Posterior vena cava (tissue), 2 donors: ENCODE results near the gene TMEM247. TPM values are rescaled to one million over a fixed set of nuclear protein-coding genes. Genes with fewer than 3 reads are reported as not detected.

ENCODE experiments used
- DNase-seq: peaks from one replicate; pipeline ENCODE4 v3.0.0-alpha.2; 2020; ENCODE audit warnings: low spot score
- intact Hi-C, 2 donors: fragments of 100-400 bp; cut with DNase I; formaldehyde crosslinking; loops; one replicate each; pipeline versions ENCODE4 v1.14.1 to v1.14.2; 2022 to 2023
- long read RNA-seq, 2 donors: library from polyadenylated mRNA; unstranded; transcript quantifications; one replicate each; pipeline ENCODE4 v2.0.0, GENCODE V29; 2020 to 2021
- total RNA-seq, 2 donors: library from RNA; stranded (reverse); fragmentation: NEBNext Ultra II Directional; extraction: Animal tissue kit (Norgen Biotek cat#: 25700); gene quantifications; one replicate each; pipeline ENCODE4 v1.2.1, GENCODE V29; 2021
- donor health status: DM: yes; HTN: yes; CAD: no.
- donor health status: DM: yes; HTN: yes; CAD: no.

TMEM247 gene
- total RNA-seq: not detected
- long read RNA-seq, donor 1: 0 reads
- long read RNA-seq, donor 2: 0 reads

DNA sequence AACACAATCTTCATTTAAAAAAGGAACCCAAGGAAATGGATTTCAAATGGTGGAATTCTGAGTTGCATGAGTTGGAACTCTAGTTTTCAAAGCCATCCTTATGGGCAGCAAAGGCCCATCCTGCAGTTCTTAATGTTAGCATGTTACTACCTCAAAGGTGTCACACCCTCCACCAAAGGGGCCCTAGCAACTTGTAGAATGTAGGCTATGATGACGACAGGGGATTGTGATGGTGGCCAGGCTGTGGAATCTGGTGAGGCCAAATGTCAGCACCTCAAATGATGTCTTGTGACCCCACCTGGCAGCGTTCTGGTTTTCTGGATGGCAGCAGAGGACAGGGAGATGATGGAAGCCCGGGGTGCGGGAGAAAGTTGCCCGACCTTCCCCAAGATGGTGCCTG, at the start of gene TMEM247:
Gene TMEM247, plus strand, starts transcription at position 301 of the 400 bp plus-strand sequence.
- intact Hi-C loops: loop anchor here in 1 of 2 donors (2.0 kb wide), 1 partner anchor 14 kb away; no protein-coding TSS in a partner anchor
- no peak for DNase-seq

DNA sequence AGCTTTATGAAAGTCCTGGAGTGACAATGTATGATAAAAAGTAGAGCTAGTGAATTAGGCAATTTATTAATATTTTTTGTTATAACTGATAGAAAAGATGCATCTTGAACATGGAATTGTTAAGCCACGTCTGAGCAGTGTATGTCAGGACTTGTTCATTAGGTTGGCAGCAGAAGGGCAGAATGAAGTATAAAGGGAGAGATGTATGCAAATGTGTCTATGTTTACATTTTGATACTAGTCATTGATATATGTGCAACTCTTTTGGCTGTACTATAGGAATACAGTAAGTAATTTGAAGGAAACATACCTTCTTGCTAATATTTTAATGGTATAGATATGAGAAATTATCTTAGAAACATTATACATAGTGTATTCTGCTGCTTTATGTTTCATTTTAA, 49.0 kb upstream of the TMEM247 start:
- no peak for DNase-seq
- intact Hi-C loops: loop anchor here in 1 of 2 donors (5.0 kb wide), 1 partner anchor 847 kb away; no protein-coding TSS in a partner anchor

DNA sequence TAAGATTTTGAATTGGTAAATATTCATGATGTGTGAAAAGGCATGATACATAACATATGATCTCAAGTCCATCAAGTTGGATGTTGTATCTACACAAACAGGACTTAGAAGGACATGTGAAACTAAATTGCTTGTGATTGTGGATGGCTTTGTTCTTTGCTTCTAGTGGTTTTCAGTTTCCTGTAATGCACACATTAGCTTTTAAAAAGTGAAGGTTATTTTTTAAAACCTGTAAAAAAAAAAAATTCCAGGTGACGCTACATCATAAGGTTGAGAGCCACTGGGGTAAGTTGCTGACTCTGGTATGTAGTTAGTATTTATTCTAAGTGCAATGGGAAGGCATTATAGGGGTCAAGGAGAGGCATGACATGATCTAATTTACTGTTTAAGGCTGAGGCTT, 48.4 kb upstream of the TMEM247 start:
- intact Hi-C loops: loop anchor here in 1 of 2 donors (5.0 kb wide), 1 partner anchor 846 kb away; no protein-coding TSS in a partner anchor

DNA sequence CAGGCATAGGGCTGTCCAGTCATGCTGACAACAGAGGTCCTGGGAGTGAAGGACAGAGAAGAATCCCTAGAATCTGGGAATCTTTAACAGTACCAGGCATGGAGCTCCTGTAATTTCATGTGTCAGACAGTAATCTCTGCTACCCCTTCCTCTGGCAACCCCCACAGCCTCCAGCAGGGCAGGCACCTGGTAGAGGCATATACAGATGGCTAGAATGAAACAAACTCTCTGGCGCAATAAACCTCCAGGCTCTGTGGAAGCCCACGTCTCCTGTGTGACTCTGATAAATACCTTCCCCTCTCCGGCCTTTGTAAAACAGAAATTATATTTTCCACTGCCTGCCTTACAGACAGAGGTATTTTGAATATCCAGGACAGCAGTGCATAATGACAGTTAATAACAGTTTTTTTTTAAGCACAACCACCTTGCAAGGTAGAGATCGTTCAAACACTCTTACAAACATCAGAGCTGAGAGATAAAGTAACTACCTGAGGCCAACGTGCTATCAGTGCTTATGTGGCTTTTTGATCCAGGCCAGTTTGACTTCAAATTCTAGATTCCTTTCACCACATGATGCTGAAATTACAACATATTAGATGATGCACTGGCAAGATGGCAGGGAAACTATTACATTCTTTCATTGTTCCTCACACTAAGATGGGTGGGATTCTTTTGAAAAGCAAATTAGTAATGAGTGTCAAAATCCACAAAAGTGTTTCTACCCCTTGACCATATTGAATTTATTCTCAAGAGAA, 47.7 kb upstream of the TMEM247 start:
- no peak for DNase-seq
- intact Hi-C loops: loop anchor here in 1 of 2 donors (5.0 kb wide), 1 partner anchor 846 kb away; no protein-coding TSS in a partner anchor

More for the DNA sequence above, 48.4 kb upstream of the TMEM247 start:
- DNase-seq: no peak

DNA sequence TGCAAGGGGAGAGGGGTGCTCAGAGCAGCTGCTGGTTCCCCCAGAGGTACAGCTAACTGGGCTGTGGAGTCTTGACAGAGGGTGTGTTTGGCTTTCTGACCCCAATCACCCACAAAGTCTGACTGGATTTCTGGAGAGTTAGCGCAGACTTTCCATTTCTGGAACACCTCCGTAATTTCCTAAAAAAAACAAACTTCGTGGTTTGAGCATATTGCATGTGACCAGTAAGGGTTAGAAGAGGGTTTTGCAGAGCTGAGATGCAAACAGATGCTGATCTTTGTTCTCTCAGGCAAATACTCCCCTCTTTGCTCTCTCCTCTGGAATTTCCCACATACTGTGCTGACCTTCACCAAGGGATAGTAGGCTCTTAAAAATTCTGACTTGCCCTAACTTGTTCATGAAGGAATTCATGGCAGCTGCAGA, 44.5 kb upstream of the TMEM247 start:
- intact Hi-C loops: loop anchor here in 1 of 2 donors (5.0 kb wide), 1 partner anchor 842 kb away; no protein-coding TSS in a partner anchor
- DNase-seq: no peak

DNA sequence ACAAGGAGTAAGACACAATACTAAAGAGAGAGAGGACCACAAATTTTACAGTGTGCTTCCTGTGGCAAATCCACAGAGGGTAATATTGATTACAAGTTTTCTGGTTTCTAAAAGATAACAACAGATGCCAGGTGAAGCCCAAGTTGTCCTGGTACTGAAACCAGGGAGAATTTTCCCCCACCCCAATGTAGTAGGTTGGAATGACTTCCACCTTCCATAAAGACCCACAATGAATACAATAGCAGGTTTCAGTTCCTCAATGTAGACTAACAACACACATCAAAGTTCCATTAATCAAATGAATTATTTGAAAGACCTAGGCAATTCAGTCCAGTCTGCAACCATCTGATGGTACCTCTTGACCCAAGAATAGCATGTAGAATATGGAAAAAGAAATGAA, 44.0 kb upstream of the TMEM247 start:
- DNase-seq: no peak
- intact Hi-C loops: no loop called here

DNA sequence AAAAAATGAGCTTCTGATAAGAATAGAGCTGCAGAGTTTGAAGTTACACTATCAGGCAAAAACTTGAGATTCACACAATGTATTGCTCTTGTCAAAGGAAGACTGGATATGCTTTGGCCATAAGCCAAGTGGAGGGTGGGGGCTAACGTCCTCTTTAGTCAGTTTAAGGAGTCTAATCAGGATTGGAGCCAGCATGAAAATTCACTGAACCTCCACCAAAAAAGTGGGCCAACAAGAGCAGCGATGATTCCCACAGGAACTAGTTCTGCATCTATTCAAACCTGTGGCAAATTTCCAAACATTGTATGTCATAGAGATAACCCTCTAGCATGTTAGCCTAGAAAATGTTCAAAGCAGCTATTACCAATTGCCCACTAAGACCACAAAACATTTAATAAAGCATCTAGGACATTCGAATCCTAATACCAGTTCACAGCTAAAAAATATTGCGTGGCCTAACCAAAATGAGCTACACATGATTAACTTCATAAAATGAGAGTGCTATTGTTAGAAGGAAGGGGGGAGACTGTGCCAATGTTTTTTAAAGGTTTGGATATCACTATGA, 43.5 kb upstream of the TMEM247 start:
- intact Hi-C loops: no loop called here

DNA sequence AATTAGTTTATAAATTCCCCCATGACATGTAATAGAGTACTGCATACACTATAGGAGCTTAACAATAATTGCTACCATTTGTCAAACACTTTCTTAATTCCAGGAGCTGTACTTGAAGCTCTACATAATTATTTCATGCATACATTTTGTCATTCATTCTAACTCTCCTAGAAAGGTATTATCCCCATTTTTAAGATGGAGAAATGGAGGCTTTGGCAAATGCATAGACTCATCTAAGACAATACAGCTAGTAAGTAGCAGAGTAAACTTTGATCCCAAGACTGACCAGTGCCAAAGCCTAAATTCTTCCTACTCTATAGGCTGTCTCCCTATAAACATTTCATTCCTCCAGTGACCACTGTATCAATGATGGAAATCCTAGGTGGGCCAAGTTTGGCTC, 42.6 kb upstream of the TMEM247 start:
- intact Hi-C loops: no loop called here
- DNase-seq: no peak

More for the DNA sequence above, 43.5 kb upstream of the TMEM247 start:
- no peak for DNase-seq

DNA sequence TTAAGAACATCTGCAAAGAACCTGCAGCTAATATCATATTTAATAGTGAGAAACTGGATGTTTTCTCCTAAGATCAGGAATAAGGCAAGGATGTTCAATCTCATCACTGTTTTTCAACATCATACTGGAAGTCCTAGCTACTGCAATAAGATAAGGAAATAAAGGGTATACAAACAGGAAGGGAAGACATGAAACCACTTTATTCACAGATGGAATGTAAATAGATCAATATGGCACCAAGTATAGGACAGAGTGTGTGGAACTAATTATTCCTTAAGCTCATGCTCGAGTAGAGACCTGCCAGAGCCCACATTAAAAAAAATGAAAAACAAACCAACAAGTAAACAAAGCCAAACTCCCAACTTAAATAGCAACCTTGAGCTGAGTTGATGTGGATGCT, 41.3 kb upstream of the TMEM247 start:
- no peak for DNase-seq
- intact Hi-C loops: no loop called here

DNA sequence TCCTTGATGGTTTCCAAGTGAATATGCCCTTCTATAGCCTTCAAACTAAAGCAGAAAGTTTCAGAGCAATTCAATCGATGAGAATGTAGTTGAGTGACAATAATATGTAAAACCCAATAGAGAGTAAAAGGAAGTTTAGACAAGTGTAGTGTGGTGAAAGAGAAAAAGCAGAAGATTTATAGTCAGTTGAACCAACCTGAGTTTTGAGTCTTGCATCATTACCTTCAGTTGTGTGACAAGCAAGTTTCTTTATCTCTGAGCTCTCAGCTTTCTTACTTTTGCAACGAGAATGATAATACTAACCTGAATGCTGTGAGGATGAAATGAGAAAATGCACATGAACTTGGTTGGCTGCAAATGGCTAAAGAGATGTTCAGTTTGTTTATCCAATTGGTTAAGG, 40.6 kb upstream of the TMEM247 start:
- no peak for DNase-seq
- intact Hi-C loops: no loop called here

DNA sequence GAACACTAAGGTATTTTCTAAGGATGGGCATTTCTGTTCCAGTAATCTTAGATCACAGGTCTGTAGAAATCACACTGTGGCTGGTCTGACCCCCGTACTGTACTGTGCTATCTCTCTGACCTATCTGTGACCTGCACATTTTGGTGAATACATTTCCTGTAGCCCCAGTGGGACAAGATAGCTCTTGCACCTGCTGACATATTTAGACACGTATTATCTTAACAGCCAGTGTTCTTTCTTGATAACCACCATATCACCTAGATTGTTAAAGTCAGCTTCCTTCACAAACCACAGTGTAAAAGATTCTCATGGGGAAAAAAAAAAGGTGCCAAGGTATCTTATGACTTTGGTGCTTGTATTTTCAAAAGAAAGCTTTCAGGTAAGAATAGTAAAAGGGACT, 39.8 kb upstream of the TMEM247 start:
- intact Hi-C loops: no loop called here
- DNase-seq: no peak

DNA sequence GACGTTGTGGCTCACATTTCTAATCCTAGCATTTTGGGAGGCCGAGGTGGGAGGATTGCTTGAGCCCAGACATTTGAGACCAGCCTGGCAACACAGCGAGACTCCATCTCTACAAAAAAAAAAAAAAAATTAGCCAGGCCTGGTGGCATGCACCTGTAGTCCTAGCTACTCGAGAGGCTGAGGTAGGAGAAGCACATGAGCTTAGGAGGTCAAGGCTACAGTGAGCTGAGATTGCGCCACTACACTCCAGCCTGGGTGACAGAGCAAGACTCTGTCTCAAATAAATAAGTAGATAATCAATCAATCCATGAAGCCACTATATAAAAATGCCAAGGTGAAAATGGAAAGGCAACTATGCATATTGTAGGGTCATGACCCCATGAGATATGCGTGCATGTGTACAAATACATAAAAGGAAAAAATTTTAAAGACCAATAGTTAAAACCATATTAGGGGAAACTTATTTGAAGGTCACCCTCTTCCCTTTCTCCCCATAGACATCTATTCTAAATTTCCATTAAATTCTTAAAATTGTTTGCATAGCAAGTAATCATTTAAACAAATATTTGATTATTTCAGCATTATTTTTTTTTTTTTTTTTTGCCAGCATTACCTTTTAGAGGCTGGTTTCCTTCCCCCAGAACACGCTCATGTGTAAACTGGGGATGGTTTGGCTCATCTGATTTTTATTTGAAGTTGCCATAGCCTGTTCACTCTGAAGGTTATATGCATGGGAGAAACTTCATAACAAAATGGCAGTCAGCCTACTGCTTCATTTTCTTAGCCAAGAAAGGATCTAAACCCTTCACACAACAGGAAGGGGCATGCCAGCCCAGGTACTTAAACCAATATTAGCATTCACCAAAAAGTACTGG, 37.3 kb upstream of the TMEM247 start:
- intact Hi-C loops: no loop called here
- DNase-seq: no peak

DNA sequence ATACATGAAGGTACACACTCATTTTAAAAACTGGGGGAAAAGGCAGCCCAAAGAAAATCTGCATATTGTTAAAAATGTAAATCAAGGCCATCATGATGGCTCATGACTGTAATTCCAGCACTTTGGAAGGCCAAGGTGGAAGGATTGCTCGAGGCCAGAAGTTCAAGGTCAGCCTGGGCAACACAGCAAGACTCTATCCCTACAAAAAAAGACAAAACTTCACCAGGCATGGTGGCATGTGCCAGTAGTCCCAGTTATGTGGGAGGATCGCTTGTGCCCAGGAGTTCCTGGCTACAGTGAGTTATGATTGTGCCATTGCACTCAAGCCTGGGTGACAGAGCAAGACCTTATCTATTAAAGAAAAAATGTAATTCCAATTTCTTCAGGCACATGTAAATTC, 34.6 kb upstream of the TMEM247 start:
- intact Hi-C loops: no loop called here
- DNase-seq: no peak

DNA sequence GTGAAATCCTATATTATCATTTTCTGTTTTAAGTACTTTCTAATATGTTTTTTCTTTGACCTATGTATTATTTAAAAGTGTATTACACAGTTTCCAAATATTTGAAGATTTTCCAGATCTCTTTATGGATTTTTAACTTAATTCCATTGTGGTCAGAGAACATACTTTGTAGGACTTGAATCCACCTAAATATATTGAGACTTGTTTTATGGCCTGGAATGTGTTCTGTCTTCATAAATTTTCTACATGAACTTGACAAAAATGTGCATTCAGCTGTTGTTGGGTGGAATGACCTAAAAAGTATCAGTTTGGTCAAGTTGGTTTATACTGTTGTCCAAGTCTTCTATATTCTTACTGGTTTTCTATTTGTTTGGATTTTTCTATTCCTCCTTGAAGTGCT, 33.8 kb upstream of the TMEM247 start:
- intact Hi-C loops: no loop called here
- DNase-seq: no peak

DNA sequence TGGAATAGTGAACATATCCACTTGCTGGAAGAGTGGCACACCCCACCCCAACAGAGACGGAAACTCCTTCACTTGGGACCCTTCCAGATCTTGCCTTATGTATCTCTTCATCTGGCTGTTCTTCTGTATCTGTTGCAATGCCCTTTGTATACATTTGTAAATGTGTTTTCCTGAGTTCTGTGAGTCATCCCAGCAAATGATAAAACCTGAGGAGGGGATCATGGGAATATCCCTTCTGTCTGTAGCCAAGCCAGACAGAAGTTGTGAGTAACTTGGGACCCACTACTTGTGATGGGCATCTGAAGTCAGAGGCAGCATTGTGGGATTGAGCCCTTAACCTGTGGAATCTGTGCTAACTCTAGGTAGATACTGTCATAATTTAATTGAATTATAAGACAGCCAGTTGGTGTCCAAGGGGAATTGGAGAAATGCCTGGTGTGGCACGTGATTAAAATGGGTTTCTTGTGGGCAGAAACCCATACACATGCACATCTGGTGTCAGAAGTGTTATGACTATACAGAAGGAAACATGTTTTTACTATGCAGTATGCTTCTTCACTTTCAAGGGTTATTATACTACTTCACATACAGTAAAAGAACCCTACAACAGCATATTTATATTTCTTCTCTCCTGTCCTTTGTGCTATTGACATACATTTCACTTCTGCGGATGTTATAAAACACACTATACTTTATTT, 32.3 kb upstream of the TMEM247 start:
- intact Hi-C loops: no loop called here

DNA sequence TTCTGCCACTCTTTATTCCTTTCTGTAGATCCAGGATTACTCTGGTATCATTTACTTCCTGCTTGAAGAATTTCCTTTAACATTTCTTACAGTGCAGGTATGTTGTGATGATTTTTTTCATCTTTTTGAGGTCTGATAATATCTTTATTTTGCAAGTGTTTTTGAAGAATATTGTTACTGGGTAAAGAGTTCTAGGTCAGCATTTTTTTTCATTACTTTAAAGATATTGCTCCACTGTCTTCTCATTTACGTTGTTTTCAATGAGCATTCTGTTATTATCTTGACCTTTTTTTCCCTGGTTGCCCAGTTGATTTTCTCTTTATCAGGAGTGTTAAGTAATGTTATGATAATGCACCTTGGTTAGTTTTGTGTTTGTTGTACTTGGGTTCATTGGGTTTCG, 31.7 kb upstream of the TMEM247 start:
- intact Hi-C loops: no loop called here
- no peak for DNase-seq

More for the DNA sequence above, 32.3 kb upstream of the TMEM247 start:
- DNase-seq: no peak

DNA sequence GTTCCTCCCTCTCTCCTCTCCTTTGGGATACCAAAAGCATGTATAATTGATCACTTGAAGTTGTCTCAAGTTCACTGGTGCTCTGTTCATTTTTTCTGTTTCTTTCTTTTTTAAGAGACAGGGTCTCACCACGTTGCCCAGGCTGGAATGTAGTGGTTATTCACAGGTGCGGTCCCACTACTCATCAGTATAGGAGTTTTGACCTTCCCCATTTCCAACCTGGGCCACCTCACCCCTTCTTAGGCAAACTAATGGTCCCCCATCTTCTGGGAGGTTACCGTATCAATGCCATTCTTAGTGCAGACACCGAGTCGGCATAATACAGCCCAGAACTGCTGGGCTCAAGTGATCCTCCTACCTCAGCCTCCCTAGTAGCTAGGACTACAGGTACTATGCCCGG, 31.3 kb upstream of the TMEM247 start:
- DNase-seq: no peak
- intact Hi-C loops: no loop called here

DNA sequence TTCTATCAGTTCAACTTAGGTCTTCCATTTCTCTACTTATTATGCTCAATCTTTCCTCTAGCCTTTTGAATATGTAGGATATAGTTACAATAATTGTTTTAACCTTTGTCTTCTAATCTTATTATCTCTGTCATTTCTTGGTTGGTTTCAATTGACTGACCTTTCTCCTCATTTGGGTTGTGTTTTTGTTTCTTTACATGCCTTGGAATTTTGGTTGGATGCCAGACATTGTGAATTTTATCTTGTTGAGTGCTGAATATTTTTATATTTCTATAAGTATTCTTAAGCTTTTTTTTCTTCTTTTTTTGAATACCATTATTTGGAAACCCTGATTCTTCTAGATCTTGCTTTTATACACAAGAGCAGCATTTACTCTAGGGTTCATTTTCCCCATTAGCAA, 30.7 kb upstream of the TMEM247 start:
- no peak for DNase-seq
- intact Hi-C loops: no loop called here

DNA sequence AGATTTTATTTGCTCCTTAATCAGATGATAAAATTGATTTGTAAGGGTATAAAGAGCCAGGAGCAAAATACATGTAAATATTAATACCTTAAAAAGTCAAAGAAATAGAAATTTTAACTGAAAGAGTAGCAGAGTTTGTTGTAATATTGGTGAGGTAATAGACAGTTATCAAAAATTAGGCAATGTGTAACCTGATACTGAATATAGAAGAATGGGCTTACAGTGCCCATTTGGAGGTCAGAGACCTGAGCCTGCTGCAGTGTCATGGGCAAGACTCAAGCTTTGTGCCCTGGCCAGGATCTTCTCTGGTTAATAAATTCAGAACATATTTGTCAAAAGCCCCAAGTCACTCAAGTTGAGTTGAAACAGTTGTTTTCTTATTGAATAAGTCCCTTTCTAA, 29.7 kb upstream of the TMEM247 start:
- DNase-seq: no peak
- intact Hi-C loops: no loop called here
